Epithelial cell of proximal tubule (primary cell): ENCODE measurements around the gene TFF1. TPM values are rescaled to one million over a fixed set of nuclear protein-coding genes. Genes with fewer than 3 reads are reported as not detected.

Experiments
- DNase-seq: peaks from one replicate; pipeline ENCODE4 v3.0.0-alpha.2; 2011; ENCODE audit warnings: low read depth
- H3K4me3 ChIP-seq: 2 replicates; pipeline ENCODE4 v1.5.1; 2011; ENCODE audit warnings: low read depth, mild to moderate bottlenecking, low read length
- total RNA-seq: library from RNA; depleted of rRNA; stranded (reverse); fragments of >200 nt; gene quantifications from 2 replicates; pipeline ENCODE4 v1.2.3, GENCODE V29; 2015
- TF ChIP-seq, protein P1 (sequence below): conservative IDR thresholded peaks from 2 replicates; pipeline ENCODE4 v1.5.1; 2012; ENCODE audit warnings: low read depth, mild to moderate bottlenecking, low read length

The TFF1 gene
- total RNA-seq, 1 donor from 2014 or later = not detected

- TF ChIP-seq, protein P1, sequence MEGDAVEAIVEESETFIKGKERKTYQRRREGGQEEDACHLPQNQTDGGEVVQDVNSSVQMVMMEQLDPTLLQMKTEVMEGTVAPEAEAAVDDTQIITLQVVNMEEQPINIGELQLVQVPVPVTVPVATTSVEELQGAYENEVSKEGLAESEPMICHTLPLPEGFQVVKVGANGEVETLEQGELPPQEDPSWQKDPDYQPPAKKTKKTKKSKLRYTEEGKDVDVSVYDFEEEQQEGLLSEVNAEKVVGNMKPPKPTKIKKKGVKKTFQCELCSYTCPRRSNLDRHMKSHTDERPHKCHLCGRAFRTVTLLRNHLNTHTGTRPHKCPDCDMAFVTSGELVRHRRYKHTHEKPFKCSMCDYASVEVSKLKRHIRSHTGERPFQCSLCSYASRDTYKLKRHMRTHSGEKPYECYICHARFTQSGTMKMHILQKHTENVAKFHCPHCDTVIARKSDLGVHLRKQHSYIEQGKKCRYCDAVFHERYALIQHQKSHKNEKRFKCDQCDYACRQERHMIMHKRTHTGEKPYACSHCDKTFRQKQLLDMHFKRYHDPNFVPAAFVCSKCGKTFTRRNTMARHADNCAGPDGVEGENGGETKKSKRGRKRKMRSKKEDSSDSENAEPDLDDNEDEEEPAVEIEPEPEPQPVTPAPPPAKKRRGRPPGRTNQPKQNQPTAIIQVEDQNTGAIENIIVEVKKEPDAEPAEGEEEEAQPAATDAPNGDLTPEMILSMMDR = no peak
- H3K4me3 ChIP-seq = no peak overlapping the region
- DNase-seq = no peak
Measured at GRCh38 chr21:42364304-42364865, 1.9 kb downstream of the TFF1 start.

GRCh38 chr21:42363312-42363711, 3.0 kb downstream of the TFF1 start:
- no peak overlapping the region for H3K4me3 ChIP-seq
- TF ChIP-seq, protein P1 = no peak

GRCh38 chr21:42362700-42363099, 3.6 kb downstream of the TFF1 start:
- DNase-seq = no peak
- TF ChIP-seq, protein P1 = no peak
- H3K4me3 ChIP-seq = no peak overlapping the region

More at GRCh38 chr21:42363312-42363711, 3.0 kb downstream of the TFF1 start:
- no peak for DNase-seq

DNA sequence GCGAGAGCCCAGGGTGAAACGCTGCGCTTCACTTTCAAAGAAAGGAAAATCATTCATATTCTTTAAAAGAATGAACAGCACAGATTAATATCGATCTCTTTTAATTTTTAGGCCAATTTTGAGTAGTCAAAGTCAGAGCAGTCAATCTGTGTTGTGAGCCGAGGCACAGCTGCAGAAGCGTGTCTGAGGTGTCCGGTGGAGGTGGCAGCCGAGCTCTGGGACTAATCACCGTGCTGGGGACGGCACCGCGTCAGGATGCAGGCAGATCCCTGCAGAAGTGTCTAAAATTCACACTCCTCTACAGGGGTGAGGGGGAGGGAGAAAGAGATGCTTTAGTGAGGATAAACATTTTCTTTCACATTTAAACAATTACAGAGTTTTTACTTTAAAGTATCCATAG, 4.1 kb downstream of the TFF1 start:
- no peak overlapping the region for H3K4me3 ChIP-seq
- no peak for DNase-seq
- TF ChIP-seq, protein P1 = no peak

GRCh38 chr21:42361286-42361685, 5.0 kb downstream of the TFF1 start:
- no peak overlapping the region for H3K4me3 ChIP-seq
- TF ChIP-seq, protein P1 = no peak

DNA sequence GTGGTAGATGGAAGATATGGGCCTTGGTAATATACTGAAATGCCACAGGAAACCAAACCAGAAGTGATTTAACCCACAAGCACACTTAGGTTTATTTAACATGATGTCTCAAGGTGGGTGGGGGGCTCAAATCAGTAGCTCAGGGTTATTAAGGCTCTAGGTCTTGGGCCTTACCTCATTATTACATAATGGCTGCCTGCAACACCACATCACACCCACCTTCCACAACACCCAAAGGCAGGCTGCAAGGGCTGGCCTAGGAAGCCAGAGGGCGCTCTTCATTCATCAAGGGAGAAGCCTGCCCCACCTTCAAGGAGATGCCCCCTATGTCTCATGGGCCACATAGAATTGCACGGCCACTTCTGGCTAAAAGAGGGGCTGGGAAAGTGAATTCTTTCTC, 6.0 kb downstream of the TFF1 start:
- TF ChIP-seq, protein P1 = no peak
- no peak overlapping the region for H3K4me3 ChIP-seq
- DNase-seq = no peak

More at GRCh38 chr21:42361286-42361685, 5.0 kb downstream of the TFF1 start:
- DNase-seq = no peak

DNA sequence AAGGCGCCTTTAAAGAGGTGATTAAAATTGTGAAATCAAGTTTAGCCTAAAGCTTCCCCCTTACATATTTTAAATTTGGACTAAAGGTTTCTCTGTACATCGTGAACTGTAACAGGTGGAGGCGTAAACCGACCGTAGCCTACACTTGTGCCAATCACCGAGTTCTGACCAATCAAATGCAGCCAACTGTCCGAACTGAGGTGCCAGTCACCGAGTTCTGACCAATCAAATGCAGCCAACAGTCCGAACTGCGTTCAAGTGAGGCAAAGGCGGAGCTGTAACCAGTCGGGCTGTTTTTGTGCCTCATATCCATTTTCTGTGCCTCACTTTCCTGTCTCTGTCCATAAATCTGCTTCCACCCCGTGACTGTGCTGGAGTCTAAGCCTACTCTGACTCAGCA, 7.4 kb downstream of the TFF1 start:
- TF ChIP-seq, protein P1 = no peak
- DNase-seq = no peak
- H3K4me3 ChIP-seq = no peak overlapping the region
